Gastrocnemius medialis (tissue), 4 donors: ENCODE measurements around the gene MEGF11. TPM values are rescaled to one million over a fixed set of nuclear protein-coding genes. Genes with fewer than 3 reads are reported as not detected.

Source experiments
- ATAC-seq, 2 donors: fragments of 150-250 bp; one replicate each; pipeline ENCODE4 v1.9.1; 2016
- DNase-seq, 2 donors: peaks; one replicate each; pipeline ENCODE4 v3.0.0-alpha.2; 2019
- H3K27ac ChIP-seq, 4 donors: fragments of 200-600 bp; sonication (generic); 1 replicate in 1 of 4; 2 replicates in 3 of 4; pipeline ENCODE4 v1.5.1; 2016 to 2018; ENCODE audit warnings: mild to moderate bottlenecking in 2 of 4, moderate library complexity in 1 of 4
- H3K27me3 ChIP-seq, 3 donors: fragments of 200-600 bp; sonication (generic) in 2 of 3; 1 replicate in 1 of 3; 2 replicates in 2 of 3; pipeline versions ENCODE4 v1.5.1 to v1.6.0; 2016 to 2019; ENCODE audit warnings: mild to moderate bottlenecking in 1 of 3, moderate library complexity in 1 of 3
- H3K36me3 ChIP-seq, 2 donors: fragments of 200-600 bp; sonication (generic) in 1 of 2; one replicate each; pipeline ENCODE4 v1.5.1; 2017 to 2018
- H3K4me1 ChIP-seq, 2 donors: fragments of 200-600 bp; sonication (generic) in 1 of 2; one replicate each; pipeline ENCODE4 v1.5.1; 2016 to 2017; ENCODE audit warnings: mild to moderate bottlenecking in 2 of 2
- H3K4me3 ChIP-seq, 4 donors: fragments of 200-600 bp; sonication (generic) in 3 of 4; 1 replicate in 1 of 4; 2 replicates in 3 of 4; pipeline ENCODE4 v1.5.1; 2016 to 2019; ENCODE audit warnings: mild to moderate bottlenecking in 2 of 4
- H3K9me3 ChIP-seq, 3 donors: fragments of 200-600 bp; sonication (generic) in 2 of 3; 1 replicate in 1 of 3; 2 replicates in 2 of 3; pipeline ENCODE4 v1.5.1; 2016 to 2019
- POLR2A ChIP-seq, 2 donors: fragments of 450-650 bp; IDR thresholded peaks; one replicate each; pipeline ENCODE4 v1.6.1; 2017; ENCODE audit warnings: antibody characterized with exemption in 2 of 2, mild to moderate bottlenecking in 2 of 2, moderate library complexity in 2 of 2
- in situ Hi-C, 4 donors: fragments of 200-750 bp; cut with MboI; loops; one replicate each; pipeline versions ENCODE4 v1.15.0 to v1.8.0; 2017; ENCODE audit warnings: low sequenced_read_pairs in 4 of 4
- intact Hi-C: fragments of 100-400 bp; cut with DNase I; formaldehyde crosslinking; loops from one replicate; pipeline ENCODE4 v1.15.1; 2023; ENCODE audit warnings: low total_unique reads
- total RNA-seq, 4 donors: library from RNA; depleted of rRNA; stranded (reverse); fragments of >200 nt; gene quantifications; one replicate each; pipeline versions ENCODE4 v1.1.0 to v1.2.3, GENCODE V29; 2016
- TF ChIP-seq, protein P1 (sequence below), 5 experiments: fragments of 450-650 bp in 3 of 5; fragments of 200-600 bp in 2 of 5; sonication (generic) in 2 of 5; IDR thresholded peaks in 4 of 5; conservative IDR thresholded peaks in 1 of 5; 1 replicate in 4 of 5; 2 replicates in 1 of 5; pipeline ENCODE4 v1.5.1; 2016 to 2019; ENCODE audit warnings: antibody characterized with exemption in 5 of 5, mild to moderate bottlenecking in 3 of 5, moderate library complexity in 3 of 5

MEGF11 gene
- total RNA-seq, 4 donors from 2014 or later: not detected

DNA sequence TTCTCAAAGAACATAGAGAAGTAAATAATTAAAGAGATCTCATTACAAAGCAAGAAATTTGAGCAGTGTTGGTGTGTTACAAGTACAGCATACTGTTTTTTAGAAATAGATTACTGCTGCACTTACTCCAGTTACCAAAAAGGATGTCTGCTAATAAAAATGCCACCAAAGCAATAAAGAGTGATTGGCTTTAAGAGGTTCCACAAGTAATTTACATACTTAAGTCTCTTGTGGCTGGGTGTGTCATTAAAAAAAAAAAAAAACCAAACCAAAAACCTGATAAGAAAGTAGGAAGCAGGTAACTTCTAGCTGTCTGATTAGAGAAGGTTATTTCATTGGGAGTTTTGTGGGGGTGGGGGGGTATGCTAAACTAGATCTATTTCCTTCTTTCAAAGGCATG, 369.0 kb downstream of the MEGF11 start:
- TF ChIP-seq POLR2A (IDR thresholded peaks at IDR 0.05): no peak
- TF ChIP-seq, protein P1, sequence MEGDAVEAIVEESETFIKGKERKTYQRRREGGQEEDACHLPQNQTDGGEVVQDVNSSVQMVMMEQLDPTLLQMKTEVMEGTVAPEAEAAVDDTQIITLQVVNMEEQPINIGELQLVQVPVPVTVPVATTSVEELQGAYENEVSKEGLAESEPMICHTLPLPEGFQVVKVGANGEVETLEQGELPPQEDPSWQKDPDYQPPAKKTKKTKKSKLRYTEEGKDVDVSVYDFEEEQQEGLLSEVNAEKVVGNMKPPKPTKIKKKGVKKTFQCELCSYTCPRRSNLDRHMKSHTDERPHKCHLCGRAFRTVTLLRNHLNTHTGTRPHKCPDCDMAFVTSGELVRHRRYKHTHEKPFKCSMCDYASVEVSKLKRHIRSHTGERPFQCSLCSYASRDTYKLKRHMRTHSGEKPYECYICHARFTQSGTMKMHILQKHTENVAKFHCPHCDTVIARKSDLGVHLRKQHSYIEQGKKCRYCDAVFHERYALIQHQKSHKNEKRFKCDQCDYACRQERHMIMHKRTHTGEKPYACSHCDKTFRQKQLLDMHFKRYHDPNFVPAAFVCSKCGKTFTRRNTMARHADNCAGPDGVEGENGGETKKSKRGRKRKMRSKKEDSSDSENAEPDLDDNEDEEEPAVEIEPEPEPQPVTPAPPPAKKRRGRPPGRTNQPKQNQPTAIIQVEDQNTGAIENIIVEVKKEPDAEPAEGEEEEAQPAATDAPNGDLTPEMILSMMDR (IDR thresholded peaks at IDR 0.05 in 4 of 5, conservative IDR thresholded peaks at IDR 0.05 in 1 of 5): no peak
- no peak overlapping the region for H3K4me3 ChIP-seq
- no peak overlapping the region for H3K27ac ChIP-seq
- in situ Hi-C loops (no loop called here), intact Hi-C loops (no loop called here)
- ATAC-seq: no peak
- no peaks in the 10 kb centered on the region for H3K27me3 ChIP-seq
- H3K4me1 ChIP-seq: peaks cover 0 to 7% of the 10 kb centered on the region in 2 donors
- peaks cover 3 to 50% of the 10 kb centered on the region in 2 donors for H3K36me3 ChIP-seq
- no peaks in the 10 kb centered on the region for H3K9me3 ChIP-seq
- no peak for DNase-seq

DNA sequence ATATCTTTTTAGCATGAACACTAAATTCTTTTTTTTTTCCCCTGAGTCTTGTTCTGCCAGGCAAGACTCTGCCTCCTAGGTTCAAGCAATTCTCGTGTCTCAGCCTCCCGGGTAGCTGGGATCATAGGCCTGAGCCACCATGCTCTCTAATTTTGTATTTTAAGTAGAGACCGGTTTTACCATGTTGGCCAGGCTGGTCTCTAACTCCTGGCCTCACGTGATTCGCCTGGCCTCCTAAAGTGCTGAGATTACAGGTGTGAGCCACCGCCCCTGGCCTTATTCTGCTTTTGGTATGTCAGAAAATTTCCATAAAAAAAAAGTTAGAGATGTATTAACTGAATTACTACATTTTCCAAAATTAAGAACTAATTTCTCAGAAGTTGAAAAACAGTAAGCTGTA, 370.0 kb downstream of the MEGF11 start:
- in situ Hi-C loops: no loop called here
- Histone ChIP-seq H3K27ac (no peak overlapping the region), H3K4me1 (peaks cover 0 to 7% of the 10 kb centered on the region in 2 donors), H3K27me3 (no peaks in the 10 kb centered on the region), H3K36me3 (peaks cover 3 to 53% of the 10 kb centered on the region in 2 donors), H3K9me3 (no peaks in the 10 kb centered on the region), H3K4me3 (no peak overlapping the region)
- TF ChIP-seq, protein P1 (IDR thresholded peaks at IDR 0.05 in 4 of 5, conservative IDR thresholded peaks at IDR 0.05 in 1 of 5): no peak
- no peak for TF ChIP-seq POLR2A (IDR thresholded peaks at IDR 0.05)
- DNase-seq (no peak), ATAC-seq (no peak)
- intact Hi-C loops: no loop called here

DNA sequence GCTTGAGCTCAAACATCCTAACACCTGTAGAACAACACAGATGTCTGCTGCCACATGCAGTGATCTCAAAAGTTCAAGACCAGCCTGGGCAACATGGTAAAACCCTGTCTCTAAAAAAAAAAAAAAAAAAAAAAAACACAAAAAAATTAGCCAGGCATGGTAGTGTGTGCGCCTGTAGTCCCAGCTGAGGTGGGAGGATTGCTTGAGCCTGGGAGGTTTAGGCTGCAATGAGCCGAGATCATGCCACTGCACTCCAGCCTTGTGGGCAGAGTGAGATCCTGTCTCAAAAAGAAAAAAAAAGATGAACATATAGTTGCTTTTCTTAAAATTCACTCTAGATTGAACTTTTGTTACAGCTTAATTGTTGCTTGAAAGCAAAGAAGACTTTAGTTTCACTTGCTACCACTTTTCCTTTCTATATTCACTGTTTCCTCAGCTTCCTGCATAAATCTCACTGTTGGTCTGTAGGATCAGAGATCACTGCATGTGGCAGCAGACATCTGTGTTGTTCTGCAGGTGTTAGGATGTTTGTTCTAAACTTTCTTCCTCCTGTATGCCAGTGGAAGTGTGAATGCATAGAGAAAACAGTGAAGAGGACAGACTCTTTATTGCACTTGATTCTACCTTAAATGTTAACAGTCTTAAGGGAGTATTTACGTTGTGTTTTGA, 371.6 kb downstream of the MEGF11 start:
- peaks cover 0 to 7% of the 10 kb centered on the region in 2 donors for H3K4me1 ChIP-seq
- H3K4me3 ChIP-seq: no peak overlapping the region
- ATAC-seq (no peak), DNase-seq (no peak)
- intact Hi-C loops: no loop called here
- no peak overlapping the region for H3K27ac ChIP-seq
- peaks cover 3 to 52% of the 10 kb centered on the region in 2 donors for H3K36me3 ChIP-seq
- H3K9me3 ChIP-seq: no peaks in the 10 kb centered on the region
- no peaks in the 10 kb centered on the region for H3K27me3 ChIP-seq
- TF ChIP-seq, protein P1 (IDR thresholded peaks at IDR 0.05 in 4 of 5, conservative IDR thresholded peaks at IDR 0.05 in 1 of 5): no peak
- TF ChIP-seq POLR2A (IDR thresholded peaks at IDR 0.05): no peak
- in situ Hi-C loops: no loop called here

DNA sequence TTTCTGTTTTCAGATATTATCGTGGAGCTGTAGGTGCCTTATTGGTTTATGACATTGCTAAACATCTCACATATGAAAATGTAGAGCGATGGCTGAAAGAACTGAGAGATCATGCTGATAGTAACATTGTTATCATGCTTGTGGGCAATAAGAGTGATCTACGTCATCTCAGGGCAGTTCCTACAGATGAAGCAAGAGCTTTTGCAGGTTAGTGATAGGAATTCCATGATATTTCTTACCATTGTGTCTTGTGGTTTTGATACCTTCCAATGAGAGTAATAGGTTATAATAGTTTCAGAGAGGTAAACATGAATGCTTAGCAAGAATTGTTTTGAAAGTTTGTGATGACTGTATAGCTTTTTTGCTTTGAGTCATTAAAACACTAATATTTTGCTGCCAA, 375.8 kb downstream of the MEGF11 start:
- in situ Hi-C loops: no loop called here

More for the DNA sequence above, 375.8 kb downstream of the MEGF11 start:
- Histone ChIP-seq H3K4me3 (no peak overlapping the region), H3K27me3 (no peaks in the 10 kb centered on the region), H3K36me3 (peaks cover 3 to 44% of the 10 kb centered on the region in 2 donors), H3K27ac (no peak overlapping the region), H3K9me3 (no peaks in the 10 kb centered on the region), H3K4me1 (peaks cover 2 to 6% of the 10 kb centered on the region in 2 donors)
- DNase-seq: no peak
- intact Hi-C loops: no loop called here
- no peak for ATAC-seq
- TF ChIP-seq, protein P1 (IDR thresholded peaks at IDR 0.05 in 4 of 5, conservative IDR thresholded peaks at IDR 0.05 in 1 of 5): no peak
- no peak for TF ChIP-seq POLR2A (IDR thresholded peaks at IDR 0.05)
